Chondrocyte (in vitro differentiated cells): ENCODE measurements around the gene AIF1. TPM values are rescaled to one million over a fixed set of nuclear protein-coding genes. Genes with fewer than 3 reads are reported as not detected.
A peak's percentile ranks its signal among the peaks of the same experiment; 100 is the strongest.

Experiments used
- DNase-seq: peaks from one replicate; pipeline ENCODE4 v3.0.0; 2021; ENCODE audit warnings: mixed read lengths, low spot score
- H3K27ac Mint-ChIP-seq: one replicate; pipeline ENCODE4 v1.8.0; 2021; ENCODE audit warnings: mild to moderate bottlenecking, moderate library complexity, mixed read lengths; ENCODE audit not compliant: unreplicated experiment
- H3K27me3 Mint-ChIP-seq: 2 replicates; pipeline ENCODE4 v1.8.0; 2021; ENCODE audit warnings: low read depth, mixed read lengths
- H3K36me3 Mint-ChIP-seq: 2 replicates; pipeline ENCODE4 v1.8.0; 2021; ENCODE audit warnings: low read depth, mixed read lengths
- H3K4me1 Mint-ChIP-seq: 2 replicates; pipeline ENCODE4 v1.8.0; 2021; ENCODE audit warnings: low read depth, mild to moderate bottlenecking, mixed read lengths
- H3K4me3 Mint-ChIP-seq: one replicate; pipeline ENCODE4 v1.8.0; 2021; ENCODE audit warnings: mild to moderate bottlenecking, moderate library complexity, mixed read lengths; ENCODE audit not compliant: unreplicated experiment
- H3K9me3 Mint-ChIP-seq: 2 replicates; pipeline ENCODE4 v1.8.0; 2021; ENCODE audit warnings: low read depth, mixed read lengths
- CTCF ChIP-seq: fragments of 200-600 bp; sonication (generic); IDR thresholded peaks from 2 replicates; pipeline ENCODE4 v1.5.0; 2021; ENCODE audit warnings: antibody characterized with exemption, mild to moderate bottlenecking, moderate library complexity
- total RNA-seq: library from RNA; stranded (reverse); gene quantifications from 3 replicates; pipeline ENCODE4 v1.2.1, GENCODE V29; 2021

Gene AIF1
- total RNA-seq, 1 donor from 2014 or later: not detected

- Mint-ChIP-seq H3K36me3 (no peaks in the 10 kb centered on the region), H3K9me3 (no peaks in the 10 kb centered on the region), H3K27me3 (peaks cover 2% of the 10 kb centered on the region), H3K4me1 (no peaks in the 10 kb centered on the region), H3K4me3 (no peak within 1 kb of the TSS), H3K27ac (peak within 1 kb of the TSS; percentile 20)
- no peak for TF ChIP-seq CTCF
- DNase-seq: no peak
These were observed 42.8 kb upstream of the AIF1 start, which contains the start of gene LTA for GRCh38 chr6:31572041-31572911. LTA (plus strand) TSS chr6:31572289; CDS start chr6:31572743, 454 bp downstream.

GRCh38 chr6:31573239-31574105, 41.6 kb upstream of the AIF1 start:
- Mint-ChIP-seq H3K36me3 (no peaks in the 10 kb centered on the region), H3K4me1 (peaks cover 3% of the 10 kb centered on the region), H3K27ac (no peak overlapping the region), H3K9me3 (no peaks in the 10 kb centered on the region), H3K27me3 (no peaks in the 10 kb centered on the region), H3K4me3 (no peak overlapping the region)
- no peak for TF ChIP-seq CTCF
- no peak for DNase-seq

GRCh38 chr6:31574106-31575061, 40.6 kb upstream of the AIF1 start:
- no peak overlapping the region for H3K4me3 Mint-ChIP-seq
- no peaks in the 10 kb centered on the region for H3K9me3 Mint-ChIP-seq
- no peak for DNase-seq
- H3K36me3 Mint-ChIP-seq: no peaks in the 10 kb centered on the region
- peaks cover 3% of the 10 kb centered on the region for H3K4me1 Mint-ChIP-seq
- H3K27me3 Mint-ChIP-seq: no peaks in the 10 kb centered on the region
- TF ChIP-seq CTCF: no peak
- no peak overlapping the region for H3K27ac Mint-ChIP-seq

GRCh38 chr6:31575335-31575901, 39.6 kb upstream of the AIF1 start, which contains the start of gene TNF:
TNF (plus strand) TSS chr6:31575565; CDS start chr6:31575742, 177 bp downstream.
- Mint-ChIP-seq H3K27ac (peak within 1 kb of the TSS; percentile 3), H3K27me3 (no peaks in the 10 kb centered on the region), H3K36me3 (no peaks in the 10 kb centered on the region), H3K4me3 (no peak within 1 kb of the TSS), H3K9me3 (no peaks in the 10 kb centered on the region), H3K4me1 (peaks cover 3% of the 10 kb centered on the region)
- no peak for DNase-seq
- TF ChIP-seq CTCF: no peak
